K562 (cell line): Measurements from ENCODE around the gene PHF1. TPM values are rescaled to one million over a fixed set of nuclear protein-coding genes. Genes with fewer than 3 reads are reported as not detected.
A peak's percentile ranks its signal among the peaks of the same experiment; 100 is the strongest.

Source experiments
- BRD9 ChIP-seq: fragments of 450-650 bp; IDR thresholded peaks from 2 replicates; pipeline ENCODE4 v1.6.1; 2018; ENCODE audit warnings: low read depth; ENCODE audit not compliant: partially characterized antibody
- CTBP1 ChIP-seq: fragments of 450-650 bp; IDR thresholded peaks from 2 replicates; pipeline ENCODE4 v1.6.1; 2016; ENCODE audit warnings: borderline replicate concordance
- EGR1 ChIP-seq: fragments of 450-650 bp; conservative IDR thresholded peaks from 2 replicates; pipeline ENCODE4 v1.6.1; 2017; ENCODE audit warnings: mild to moderate bottlenecking
- FOXA1 ChIP-seq: fragments of 450-650 bp; IDR thresholded peaks from 2 replicates; pipeline ENCODE4 v1.6.1; 2016; ENCODE audit warnings: mild to moderate bottlenecking, borderline replicate concordance
- GABPA ChIP-seq: fragments of 200-800 bp; sonication (Bioruptor generic); conservative IDR thresholded peaks from 2 replicates; pipeline ENCODE4 v1.6.1; 2016; ENCODE audit warnings: low read depth, missing genetic modification characterization, missing compliant biosample characterization
- GABPB1 ChIP-seq: sonication (generic); formaldehyde crosslinking; IDR thresholded peaks from 2 replicates; pipeline ENCODE4 v1.8.0; 2022; ENCODE audit warnings: mild to moderate bottlenecking, missing genetic modification reagents
- HMGN3 ChIP-seq: IDR thresholded peaks from 2 replicates; pipeline ENCODE4 v1.6.1; 2011; ENCODE audit warnings: borderline replicate concordance, low read depth, mild to moderate bottlenecking, mixed read lengths, low read length; ENCODE audit not compliant: insufficient read length; ENCODE audit errors: extremely low read depth
- JUNB ChIP-seq: fragments of 450-650 bp; formaldehyde crosslinking; conservative IDR thresholded peaks from 2 replicates; pipeline ENCODE4 v1.4.0; 2020; ENCODE audit warnings: mild to moderate bottlenecking
- NEUROD1 ChIP-seq: fragments of 150-350 bp; IDR thresholded peaks from 2 replicates; pipeline ENCODE4 v1.6.1; 2014; ENCODE audit warnings: borderline replicate concordance, low read length, low read depth; ENCODE audit not compliant: partially characterized antibody
- NFXL1 ChIP-seq: fragments of 450-650 bp; formaldehyde crosslinking; IDR thresholded peaks from 2 replicates; pipeline ENCODE4 v1.4.0; 2021; ENCODE audit warnings: mild to moderate bottlenecking
- NKRF ChIP-seq: fragments of 450-650 bp; IDR thresholded peaks from 2 replicates; pipeline ENCODE4 v1.6.1; 2016; ENCODE audit warnings: borderline replicate concordance
- NRF1 ChIP-seq, 2 experiments: fragments of 450-650 bp; IDR thresholded peaks in 1 of 2; conservative IDR thresholded peaks in 1 of 2; 2 replicates each; pipeline ENCODE4 v1.6.1; 2014; ENCODE audit warnings: mild to moderate bottlenecking in 2 of 2
- PHF8 ChIP-seq: fragments of 200-600 bp; sonication (generic); IDR thresholded peaks from 2 replicates; pipeline ENCODE4 v1.6.1; 2012; ENCODE audit warnings: mixed run types, mild to moderate bottlenecking, inconsistent platforms, low read length, moderate library complexity, borderline replicate concordance
- RCOR1 ChIP-seq, 2 experiments: IDR thresholded peaks; 2 replicates each; pipeline ENCODE4 v1.6.1; 2012; ENCODE audit warnings: low read depth in 2 of 2, low read length in 2 of 2, borderline replicate concordance in 1 of 2, improper control_type of control experiment in 1 of 2
- TCF7 ChIP-seq: sonication (generic); IDR thresholded peaks from 2 replicates; pipeline ENCODE4 v1.6.1; 2016; ENCODE audit warnings: antibody characterized with exemption, borderline replicate concordance
- ZNF263 ChIP-seq: sonication (generic); formaldehyde crosslinking; IDR thresholded peaks from 2 replicates; pipeline ENCODE4 v1.8.0; 2022; ENCODE audit warnings: mild to moderate bottlenecking, missing genetic modification reagents, borderline replicate concordance
- ZNF444 ChIP-seq: fragments of 250-450 bp; sonication (Bioruptor Pico); IDR thresholded peaks from 2 replicates; pipeline ENCODE4 v1.4.0; 2020; ENCODE audit warnings: mild to moderate bottlenecking, moderate library complexity
- polyA plus RNA-seq, 8 experiments: library from polyadenylated mRNA; depleted of rRNA in 4 of 8; stranded (reverse) in 5 of 8; unstranded in 3 of 8; fragments of >200 nt; fragmentation: Nextera tagmentation in 2 of 8; fragmentation: Illumina TruSeq in 1 of 8; extraction: Ambion mirVana in 2 of 8; extraction: Trizol in 1 of 8; gene quantifications; 2 replicates each; pipeline versions ENCODE4 v1.2.1 to v1.2.3, GENCODE V29; 2011 to 2014; ENCODE audit warnings: inconsistent platforms in 1 of 8, missing spikeins in 1 of 8
- total RNA-seq, 7 experiments: library from RNA; depleted of rRNA in 6 of 7; stranded (reverse); fragments of >200 nt in 6 of 7; fragmentation: Illumina TruSeq in 2 of 7; extraction: Trizol in 2 of 7; gene quantifications; 2 replicates each; pipeline versions ENCODE4 v1.2.1 to v1.2.3, GENCODE V29; 2011 to 2021; ENCODE audit warnings: low replicate concordance in 1 of 7
- TF ChIP-seq, protein P1 (sequence below): fragments of 150-350 bp; conservative IDR thresholded peaks from 2 replicates; pipeline ENCODE4 v1.6.1; 2014; ENCODE audit warnings: low read length
- TF ChIP-seq, protein P2 (sequence below), 2 experiments: fragments of 450-650 bp; conservative IDR thresholded peaks; 2 replicates each; pipeline ENCODE4 v1.6.1; 2017; ENCODE audit warnings: mild to moderate bottlenecking in 2 of 2, moderate library complexity in 2 of 2

PHF1 gene
- total and polyA plus RNA-seq, 9 of the 15 experiments (the other 6 are each of a cell fraction or from before 2014, with no cell fraction given) = 3.7 to 64.2 (median 33.7) TPM

DNA sequence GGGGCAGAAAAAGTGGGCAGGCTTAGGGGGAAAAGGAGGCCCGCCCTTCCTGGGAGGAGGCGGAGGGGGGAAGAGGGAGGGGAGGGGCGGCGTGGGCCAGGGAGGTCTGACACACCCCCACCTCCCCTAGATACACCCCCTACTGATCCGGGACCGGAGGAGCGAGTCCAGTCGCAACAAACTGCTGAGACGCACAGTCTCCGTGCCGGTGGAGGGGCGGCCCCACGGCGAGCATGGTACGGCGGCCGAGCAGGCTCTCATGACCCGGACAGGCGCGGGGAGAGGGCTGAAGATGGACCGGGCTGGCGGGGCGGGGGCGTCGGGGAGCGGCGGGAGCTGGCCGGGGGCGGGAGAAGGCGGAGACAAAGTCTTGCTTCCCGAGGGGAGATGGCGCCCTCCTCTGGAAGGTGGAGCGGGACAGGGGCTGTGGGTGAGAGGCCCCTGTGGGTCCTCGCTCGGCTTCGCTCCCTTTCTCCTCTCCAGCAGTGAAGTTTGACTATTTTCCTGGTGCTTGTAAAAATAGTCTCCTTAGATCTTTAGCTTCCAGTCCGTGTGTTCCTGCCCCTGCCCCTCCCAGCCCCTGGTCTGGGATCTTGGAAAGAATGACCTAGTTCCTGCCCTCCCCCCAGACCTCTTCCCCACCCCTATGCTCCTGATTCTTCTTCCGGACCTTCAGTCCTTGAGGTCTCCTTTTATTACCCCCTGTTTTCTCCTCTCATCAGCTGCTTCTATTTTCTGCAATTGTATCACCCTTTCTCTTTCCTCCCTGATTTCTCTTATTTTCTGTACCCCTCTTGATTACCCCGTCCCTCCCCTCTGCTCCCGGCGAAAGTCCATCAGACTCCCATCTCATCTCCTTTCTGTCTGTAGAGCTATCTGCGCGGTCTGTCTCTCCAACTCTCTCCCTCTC lies 15.1 kb downstream of the PHF1 start (continued):
- TF ChIP-seq NKRF = peak; percentile 41; the same call in 1 of the 2 replicates
- TF ChIP-seq FOXA1 = no peak
- TF ChIP-seq, protein P1, sequence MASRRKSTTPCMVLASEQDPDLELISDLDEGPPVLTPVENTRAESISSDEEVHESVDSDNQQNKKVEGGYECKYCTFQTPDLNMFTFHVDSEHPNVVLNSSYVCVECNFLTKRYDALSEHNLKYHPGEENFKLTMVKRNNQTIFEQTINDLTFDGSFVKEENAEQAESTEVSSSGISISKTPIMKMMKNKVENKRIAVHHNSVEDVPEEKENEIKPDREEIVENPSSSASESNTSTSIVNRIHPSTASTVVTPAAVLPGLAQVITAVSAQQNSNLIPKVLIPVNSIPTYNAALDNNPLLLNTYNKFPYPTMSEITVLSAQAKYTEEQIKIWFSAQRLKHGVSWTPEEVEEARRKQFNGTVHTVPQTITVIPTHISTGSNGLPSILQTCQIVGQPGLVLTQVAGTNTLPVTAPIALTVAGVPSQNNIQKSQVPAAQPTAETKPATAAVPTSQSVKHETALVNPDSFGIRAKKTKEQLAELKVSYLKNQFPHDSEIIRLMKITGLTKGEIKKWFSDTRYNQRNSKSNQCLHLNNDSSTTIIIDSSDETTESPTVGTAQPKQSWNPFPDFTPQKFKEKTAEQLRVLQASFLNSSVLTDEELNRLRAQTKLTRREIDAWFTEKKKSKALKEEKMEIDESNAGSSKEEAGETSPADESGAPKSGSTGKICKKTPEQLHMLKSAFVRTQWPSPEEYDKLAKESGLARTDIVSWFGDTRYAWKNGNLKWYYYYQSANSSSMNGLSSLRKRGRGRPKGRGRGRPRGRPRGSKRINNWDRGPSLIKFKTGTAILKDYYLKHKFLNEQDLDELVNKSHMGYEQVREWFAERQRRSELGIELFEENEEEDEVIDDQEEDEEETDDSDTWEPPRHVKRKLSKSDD = 0 out of 2 replicates have a peak, but pooled peaks have one; percentile 33
- TF ChIP-seq HMGN3 = peak; percentile 40
- TF ChIP-seq TCF7 = 0 out of 2 replicates have a peak, but pooled peaks have one; percentile 11
- peak; percentile 44; the same call in 1 of the 2 replicates for TF ChIP-seq CTBP1
- no peak for TF ChIP-seq NFXL1
- peak; percentile 53; the same call in 1 of the 2 replicates for TF ChIP-seq PHF8
- TF ChIP-seq ZNF263 (CRISPR knock-in tag) = peak; percentile 23; the same call in 1 of the 2 replicates
- TF ChIP-seq JUNB (CRISPR knock-in tag) = no peak
- peak; percentile 68 for TF ChIP-seq GABPB1 (CRISPR knock-in tag)
- peak in 1 of 2 experiments; percentile 44; a peak in 1 of 4 replicates for TF ChIP-seq NRF1 (conservative IDR thresholded peaks at IDR 0.05 in 1 of 2, IDR thresholded peaks at IDR 0.05 in 1 of 2)
- TF ChIP-seq BRD9 = peak; percentile 15
- TF ChIP-seq, protein P2, sequence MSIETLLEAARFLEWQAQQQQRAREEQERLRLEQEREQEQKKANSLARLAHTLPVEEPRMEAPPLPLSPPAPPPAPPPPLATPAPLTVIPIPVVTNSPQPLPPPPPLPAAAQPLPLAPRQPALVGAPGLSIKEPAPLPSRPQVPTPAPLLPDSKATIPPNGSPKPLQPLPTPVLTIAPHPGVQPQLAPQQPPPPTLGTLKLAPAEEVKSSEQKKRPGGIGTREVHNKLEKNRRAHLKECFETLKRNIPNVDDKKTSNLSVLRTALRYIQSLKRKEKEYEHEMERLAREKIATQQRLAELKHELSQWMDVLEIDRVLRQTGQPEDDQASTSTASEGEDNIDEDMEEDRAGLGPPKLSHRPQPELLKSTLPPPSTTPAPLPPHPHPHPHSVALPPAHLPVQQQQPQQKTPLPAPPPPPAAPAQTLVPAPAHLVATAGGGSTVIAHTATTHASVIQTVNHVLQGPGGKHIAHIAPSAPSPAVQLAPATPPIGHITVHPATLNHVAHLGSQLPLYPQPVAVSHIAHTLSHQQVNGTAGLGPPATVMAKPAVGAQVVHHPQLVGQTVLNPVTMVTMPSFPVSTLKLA (conservative IDR thresholded peaks at IDR 0.05) = peak; percentile 94 to 97
- peak in 1 of 2 experiments; percentile 53; a peak in 1 of 4 replicates for TF ChIP-seq RCOR1 (IDR thresholded peaks at IDR 0.05; ENCODE audit: borderline replicate concordance in 1 of 2, low read depth in 2 of 2, low read length in 2 of 2)
- TF ChIP-seq EGR1 = peak; percentile 96
- peak; percentile 90 for TF ChIP-seq NEUROD1
- TF ChIP-seq ZNF444 (CRISPR knock-in tag) = 0 out of 2 replicates have a peak, but pooled peaks have one; percentile 46
- peak; percentile 70; the same call in 1 of the 2 replicates for TF ChIP-seq GABPA (tag)
